GM19351 (cell line): ENCODE measurements around the gene TGM6.
"Not testable (repeated sequence)": the region's sequence is repeated elsewhere in the genome, so short reads cannot be mapped to it uniquely, and the experiment has no call there.

Source experiments
- ATAC-seq: cut with Tn5 transposase; IDR thresholded peaks from one replicate; pipeline ENCODE4 v1.9.1; 2021; ENCODE audit warnings: mild to moderate bottlenecking, moderate library complexity; ENCODE audit not compliant: unreplicated experiment

TGM6 gene

DNA sequence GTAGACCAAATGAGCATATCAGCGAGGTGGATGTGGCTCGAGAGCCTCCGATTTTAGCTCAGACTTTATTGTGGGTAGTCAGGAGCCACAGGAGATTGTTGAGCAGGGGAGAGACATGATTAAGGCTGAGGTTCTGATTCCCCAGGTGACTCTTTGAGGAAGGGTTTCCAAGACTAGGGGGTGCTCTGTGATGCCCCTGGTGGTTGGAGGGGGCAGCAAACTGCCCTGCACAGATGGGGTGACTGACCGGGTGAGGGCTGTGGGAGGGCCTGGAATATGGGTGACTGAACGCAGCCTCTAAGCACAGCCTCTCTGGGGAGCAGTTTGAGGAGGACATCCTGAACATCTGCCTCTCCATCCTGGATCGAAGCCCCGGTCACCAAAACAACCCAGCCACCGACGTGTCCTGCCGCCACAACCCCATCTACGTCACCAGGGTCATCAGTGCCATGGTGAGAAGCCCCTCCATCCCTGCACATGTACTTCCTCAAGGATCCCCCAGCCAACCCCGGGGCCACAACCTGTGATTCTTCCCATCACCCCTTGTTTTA lies 17.0 kb downstream of the TGM6 start:
- no peak for ATAC-seq

DNA sequence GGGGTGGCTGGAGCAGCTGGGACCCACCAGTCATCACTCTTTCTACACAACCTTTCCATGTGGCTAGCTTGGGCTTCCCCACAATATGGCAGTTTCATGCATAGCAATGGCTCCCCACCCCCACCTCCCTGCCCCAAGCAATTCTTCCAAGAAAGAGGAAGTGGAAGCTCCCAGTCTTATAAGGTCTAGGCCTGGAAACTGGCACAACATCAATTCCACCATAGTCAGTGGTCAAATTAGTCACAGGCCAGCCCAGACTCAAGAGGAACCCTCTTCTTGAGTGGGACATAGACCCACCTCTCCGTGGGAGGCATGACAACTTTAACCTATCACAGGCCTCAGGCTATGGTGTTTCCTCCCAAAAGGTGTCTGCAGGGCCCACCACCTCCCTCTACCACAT lies 17.7 kb downstream of the TGM6 start:
- no peak for ATAC-seq

DNA sequence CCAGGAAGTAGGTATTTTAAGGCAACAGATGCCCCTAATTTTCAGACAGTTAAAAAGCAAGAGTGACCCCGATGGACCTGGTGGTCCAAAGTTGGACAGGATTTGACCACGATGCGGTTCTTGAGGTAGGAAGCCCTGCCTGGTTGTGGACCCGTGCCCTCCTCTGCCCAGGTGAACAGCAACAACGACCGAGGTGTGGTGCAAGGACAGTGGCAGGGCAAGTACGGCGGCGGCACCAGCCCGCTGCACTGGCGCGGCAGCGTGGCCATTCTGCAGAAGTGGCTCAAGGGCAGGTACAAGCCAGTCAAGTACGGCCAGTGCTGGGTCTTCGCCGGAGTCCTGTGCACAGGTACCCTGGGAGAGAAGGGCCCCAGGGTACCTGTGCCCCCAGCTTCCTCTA lies 18.7 kb downstream of the TGM6 start:
- ATAC-seq = no peak

DNA sequence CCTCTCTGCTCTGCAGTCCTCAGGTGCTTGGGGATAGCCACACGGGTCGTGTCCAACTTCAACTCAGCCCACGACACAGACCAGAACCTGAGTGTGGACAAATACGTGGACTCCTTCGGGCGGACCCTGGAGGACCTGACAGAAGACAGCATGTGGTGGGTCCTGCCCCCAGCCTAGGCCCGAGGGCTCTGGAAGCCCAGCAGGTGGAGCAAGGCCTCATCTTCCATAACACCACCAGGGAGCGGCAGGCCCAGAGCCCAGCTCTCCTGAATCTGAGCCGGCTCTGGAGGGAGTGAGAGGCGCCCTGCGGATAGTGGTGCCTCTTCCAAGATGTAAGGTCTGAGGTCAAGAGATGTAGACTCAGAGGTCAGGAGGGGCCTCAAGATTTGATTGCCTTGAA lies 19.6 kb downstream of the TGM6 start:
- no peak for ATAC-seq

DNA sequence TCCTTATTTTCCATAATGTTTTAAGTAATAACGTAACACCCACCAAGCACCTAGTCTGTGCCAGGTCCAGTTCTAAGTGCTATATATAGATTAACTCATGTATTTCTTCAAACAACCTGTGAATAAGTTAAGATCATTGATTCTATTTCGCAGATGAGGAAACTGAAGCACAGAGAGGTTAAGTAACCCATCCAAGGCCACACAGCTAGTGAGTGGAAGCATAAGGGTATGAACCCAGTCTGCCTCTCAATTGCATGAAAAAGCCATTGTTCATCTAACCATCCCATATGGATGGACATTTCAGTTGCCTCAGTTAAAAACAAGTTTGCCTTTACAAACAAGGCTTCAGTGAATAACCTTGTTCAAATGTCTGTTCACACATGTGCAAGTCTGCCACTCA lies 20.8 kb downstream of the TGM6 start:
- no peak for ATAC-seq

DNA sequence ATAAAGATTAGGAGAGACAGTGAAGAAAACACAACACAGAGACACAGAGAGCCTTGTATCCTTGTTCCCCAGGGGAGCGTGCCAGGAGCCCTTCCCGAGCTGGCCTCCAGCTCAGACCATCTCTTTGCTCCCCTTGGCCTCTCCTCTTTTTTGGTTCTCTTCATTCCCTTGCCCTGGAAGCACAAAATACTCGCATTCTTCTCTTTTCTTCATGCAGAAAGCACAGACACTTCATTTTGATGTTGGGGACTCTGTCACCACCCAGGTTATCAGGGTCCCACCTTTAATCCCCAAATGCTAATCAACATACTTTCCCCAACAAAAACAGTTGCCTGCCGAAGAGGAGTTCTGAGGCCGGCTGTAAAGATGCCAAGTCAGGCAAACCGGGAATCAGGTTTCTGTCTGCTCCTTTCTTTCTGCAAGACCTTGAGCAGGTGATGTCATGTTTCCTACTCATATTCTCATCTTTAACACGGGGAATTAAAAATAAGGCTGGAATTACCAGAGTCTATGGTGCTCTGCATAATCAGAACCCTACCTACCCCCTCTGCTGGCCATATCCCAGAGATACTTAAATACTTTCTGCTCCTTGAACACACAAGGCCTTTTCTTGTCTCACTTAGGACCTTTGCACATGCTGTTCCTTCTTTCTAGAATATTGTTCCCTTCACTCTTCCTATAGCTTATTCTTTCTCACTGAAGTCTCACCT lies 21.7 kb downstream of the TGM6 start:
- ATAC-seq = no peak

DNA sequence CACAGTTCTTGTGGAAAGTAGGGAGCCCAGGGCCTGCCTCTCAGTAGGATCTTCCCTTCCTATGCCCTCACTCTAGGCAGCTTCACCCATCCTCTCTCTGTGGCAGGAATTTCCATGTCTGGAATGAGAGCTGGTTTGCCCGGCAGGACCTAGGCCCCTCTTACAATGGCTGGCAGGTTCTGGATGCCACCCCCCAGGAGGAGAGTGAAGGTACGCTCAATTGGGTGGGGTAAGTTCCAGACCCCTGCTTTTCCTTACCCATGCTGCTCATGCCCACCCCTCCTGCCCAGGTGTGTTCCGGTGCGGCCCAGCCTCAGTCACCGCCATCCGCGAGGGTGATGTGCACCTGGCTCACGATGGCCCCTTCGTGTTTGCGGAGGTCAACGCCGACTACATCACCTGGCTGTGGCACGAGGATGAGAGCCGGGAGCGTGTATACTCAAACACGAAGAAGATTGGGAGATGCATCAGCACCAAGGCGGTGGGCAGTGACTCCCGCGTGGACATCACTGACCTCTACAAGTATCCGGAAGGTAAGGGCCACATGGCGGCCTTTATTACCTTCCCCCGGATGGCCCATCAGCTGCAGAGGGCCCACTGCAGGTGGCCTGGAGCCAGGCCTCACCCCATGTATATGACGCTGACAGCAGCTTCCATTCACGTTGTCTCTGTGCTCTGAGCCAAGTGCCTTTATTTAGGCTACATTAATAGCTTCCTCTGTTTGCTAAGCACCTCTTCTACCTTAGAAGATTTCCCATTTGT lies 22.8 kb downstream of the TGM6 start:
- ATAC-seq = no peak

DNA sequence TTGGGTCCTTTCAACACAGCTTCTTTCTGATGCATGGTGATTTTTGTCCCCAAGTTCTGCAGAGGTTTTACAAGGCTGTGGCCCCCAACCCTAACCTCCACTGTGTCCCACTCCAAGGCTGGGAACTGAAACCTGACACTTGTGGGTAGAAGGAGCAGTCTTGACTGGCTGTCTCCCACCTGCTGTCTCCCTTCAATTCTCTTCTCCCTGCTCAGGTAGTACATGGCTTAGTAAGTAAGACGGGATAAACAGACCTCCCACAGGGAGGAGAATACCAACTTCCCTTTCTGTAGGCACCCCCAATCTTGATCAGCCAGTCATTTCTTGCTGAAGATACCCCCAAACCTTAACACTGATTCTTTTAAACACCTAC lies 25.0 kb downstream of the TGM6 start:
- no peak for ATAC-seq

DNA sequence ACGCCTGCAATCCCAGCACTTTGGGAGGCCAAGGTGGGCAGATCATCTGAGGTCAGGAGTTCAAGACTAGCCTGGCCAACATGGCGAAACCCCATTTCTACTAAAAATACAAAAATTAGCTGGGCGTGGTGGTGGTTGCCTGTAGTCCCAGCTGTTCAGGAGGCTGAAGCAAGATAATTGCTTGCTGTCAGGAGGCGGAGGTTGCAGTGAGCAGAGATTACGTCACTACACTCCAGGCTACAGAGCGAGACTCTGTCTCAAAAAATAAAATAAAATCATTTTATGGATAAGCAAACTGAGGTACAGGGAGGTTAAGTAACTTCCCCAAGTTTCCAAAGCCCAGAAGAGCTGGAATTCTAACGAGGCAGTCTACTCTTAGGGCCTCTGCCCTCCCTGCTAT lies 26.7 kb downstream of the TGM6 start:
- not testable (repeated sequence) for ATAC-seq

DNA sequence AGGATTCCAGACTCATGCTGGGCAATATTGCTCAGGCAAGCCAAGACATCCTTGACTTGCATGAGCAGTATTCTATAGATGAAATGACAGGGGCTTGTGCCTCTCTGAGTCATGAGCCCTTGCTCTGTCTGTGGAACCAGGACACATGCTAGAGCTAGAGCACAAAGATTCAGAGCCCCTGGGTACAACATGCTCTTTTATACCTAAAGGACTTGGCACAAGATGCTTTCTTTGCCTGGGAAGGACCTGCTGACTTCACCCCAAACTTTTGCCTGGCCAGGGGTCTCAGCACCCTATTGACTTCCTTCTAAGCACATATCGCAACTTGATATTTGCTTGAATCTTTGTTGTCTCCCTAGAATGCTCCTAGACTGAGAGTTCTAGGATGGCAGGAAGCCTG lies 27.4 kb downstream of the TGM6 start:
- no peak for ATAC-seq

DNA sequence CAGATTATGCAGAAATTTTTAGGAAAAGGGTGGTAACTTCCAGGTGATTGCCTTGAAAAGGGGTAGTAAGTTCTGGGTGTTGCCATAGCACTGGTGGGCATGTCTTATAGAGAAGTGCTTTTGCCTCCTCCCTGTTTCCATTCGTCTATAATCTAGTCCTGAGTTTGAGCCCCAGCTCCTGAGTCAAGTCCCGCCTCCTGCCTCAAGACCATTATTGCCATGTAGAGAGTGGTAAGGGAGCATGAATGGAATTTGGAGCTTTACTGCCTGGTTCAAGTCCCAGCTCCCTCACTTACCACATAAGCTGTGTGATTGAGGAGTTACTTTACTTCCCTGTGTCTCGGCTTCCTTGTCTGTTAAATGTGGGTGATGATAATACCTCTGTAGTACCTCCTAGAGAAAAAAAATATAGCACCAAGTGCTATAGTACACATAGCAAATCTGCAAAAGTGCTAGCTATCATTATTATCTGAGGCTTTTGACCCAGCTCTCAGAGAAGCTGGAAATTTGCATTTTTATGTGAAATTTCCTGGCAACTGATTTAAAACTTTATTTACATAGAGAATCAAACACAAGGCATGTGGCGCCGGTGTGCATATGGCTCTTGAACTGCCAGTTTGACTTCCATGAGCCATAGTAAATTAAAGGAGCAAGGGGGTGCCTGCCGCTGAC lies 36.0 kb downstream of the TGM6 start:
- no peak for ATAC-seq

DNA sequence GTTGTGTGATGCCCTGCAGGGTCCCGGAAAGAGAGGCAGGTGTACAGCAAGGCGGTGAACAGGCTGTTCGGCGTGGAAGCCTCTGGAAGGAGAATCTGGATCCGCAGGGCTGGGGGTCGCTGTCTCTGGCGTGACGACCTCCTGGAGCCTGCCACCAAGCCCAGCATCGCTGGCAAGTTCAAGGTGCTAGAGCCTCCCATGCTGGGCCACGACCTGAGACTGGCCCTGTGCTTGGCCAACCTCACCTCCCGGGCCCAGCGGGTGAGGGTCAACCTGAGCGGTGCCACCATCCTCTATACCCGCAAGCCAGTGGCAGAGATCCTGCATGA lies 36.5 kb downstream of the TGM6 start:
- no peak for ATAC-seq

DNA sequence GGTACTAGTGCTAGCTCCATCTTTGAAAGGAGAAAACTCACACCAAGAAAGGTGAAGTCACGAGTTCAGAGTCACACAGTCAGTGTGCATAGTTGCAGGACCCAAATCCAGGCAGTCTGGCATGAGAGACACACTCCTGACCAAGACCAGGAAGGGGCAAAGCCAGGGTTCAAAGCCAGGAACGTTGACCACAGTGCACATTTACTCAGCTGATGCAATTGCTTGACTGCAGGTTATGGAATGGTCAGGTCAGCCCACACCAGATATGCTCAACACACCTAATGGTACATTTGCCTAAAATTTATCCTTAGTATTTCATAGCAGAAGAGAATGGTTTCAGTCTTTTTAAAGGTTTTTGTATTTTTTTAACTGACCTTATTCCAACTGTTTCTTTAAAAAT lies 37.7 kb downstream of the TGM6 start:
- ATAC-seq = no peak

DNA sequence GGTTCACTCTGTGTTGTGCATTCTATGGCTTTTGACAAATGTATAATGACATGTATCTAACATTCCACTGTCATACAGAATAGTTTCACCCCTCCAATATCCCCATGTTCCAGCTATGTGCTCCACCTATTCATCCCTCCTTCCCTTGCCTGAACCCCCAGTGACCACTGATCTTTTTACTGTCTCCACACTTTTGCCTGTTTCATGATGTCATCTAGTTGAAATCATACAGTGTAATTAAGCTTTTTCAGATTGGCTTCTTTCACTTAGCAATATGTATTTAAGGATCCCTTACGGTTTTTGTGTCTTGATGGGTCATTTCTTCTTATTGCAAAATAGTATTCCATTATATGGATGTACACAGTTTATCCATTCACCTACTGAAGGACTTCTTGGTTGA lies 39.8 kb downstream of the TGM6 start:
- ATAC-seq = no peak

DNA sequence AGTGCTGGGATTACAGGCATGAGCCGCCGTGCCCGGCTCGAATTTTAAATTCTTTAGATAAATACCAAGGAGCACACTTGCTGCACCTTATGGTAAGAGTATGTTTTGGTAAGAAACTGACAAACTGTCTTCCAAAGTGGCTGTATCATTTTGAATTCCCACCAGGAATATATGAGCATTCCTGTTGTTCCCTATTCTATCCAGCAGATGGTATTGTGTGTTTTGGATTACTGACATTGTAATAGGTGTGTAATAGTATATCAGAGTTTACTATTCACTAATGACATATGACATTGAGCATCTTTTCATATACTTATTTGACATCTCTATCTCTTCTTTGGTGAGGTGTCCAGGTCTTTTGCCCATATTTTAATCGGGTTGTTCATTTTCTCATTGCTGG lies 40.5 kb downstream of the TGM6 start:
- ATAC-seq = no peak

DNA sequence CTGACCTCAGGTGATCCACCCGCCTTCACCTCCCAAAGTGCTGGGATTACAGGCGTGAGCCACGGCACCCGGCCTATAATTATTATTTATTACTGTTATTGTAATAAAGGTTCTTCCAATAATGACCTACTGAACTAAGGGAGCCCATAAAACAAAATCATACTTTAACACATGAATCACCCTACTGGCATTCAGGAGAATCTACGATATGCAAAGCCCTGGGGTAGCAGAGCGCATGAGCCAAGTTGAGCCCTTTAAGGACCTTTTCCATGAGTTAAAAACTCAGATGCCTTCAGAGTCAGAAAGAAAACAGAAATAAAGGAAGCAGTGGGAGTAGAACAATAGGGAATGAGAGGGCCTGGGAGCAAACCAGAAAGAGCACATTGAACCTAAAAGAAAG lies 48.4 kb downstream of the TGM6 start:
- ATAC-seq = no peak

DNA sequence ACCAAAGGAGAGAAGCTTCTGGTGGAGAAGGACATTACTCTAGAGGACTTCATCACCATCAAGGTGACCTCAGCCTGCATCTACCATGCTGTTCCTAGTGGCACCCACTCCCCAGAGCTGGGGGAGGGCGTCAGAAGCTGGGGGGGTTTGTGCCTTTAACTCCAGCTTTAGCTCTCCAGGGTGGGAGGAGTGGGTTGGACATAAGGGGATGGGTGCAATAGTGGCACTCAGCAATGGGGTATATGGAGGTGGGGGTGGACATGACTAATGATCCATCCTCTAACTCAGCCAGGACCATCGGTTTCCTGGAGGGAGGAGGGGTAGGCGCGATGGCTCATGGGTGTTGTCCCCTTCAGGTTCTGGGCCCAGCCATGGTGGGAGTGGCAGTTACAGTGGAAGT lies 49.8 kb downstream of the TGM6 start:
- ATAC-seq = no peak

DNA sequence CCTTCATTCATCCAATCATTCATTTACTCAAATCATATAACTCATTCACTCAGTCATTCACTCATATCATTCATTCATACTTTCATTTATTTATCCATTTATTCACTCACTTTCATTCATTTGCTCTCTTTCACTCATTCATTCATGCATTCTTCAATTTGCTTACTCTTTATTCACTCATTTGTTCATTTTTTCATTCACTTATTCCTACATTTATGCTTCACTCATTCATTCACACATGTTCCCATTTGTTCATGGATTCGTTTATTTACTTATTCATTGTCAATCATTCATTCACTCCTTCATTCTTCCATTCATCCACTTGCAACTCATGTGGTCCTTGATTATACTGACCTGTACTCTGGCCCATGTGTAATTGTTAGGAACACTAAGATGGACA lies 50.5 kb downstream of the TGM6 start:
- no peak for ATAC-seq

DNA sequence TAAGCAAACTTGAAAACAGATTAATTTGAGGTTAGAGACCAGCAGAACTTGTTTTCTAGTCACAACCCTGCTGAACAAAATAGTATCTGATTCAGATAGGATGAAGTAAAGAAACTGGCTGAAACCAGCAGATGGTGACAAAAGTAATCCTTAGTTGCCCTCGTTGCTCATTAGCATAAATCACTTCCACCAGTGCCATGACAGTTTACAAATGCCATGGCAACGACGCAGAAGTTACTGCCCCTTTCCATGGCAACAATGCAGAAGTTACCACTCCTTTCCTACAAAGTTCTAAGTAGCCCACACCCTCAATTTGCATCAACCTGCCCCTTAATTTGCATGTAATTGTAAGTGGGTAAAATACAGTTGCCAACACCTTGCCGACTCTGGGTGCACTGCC lies 66.1 kb downstream of the TGM6 start:
- no peak for ATAC-seq

DNA sequence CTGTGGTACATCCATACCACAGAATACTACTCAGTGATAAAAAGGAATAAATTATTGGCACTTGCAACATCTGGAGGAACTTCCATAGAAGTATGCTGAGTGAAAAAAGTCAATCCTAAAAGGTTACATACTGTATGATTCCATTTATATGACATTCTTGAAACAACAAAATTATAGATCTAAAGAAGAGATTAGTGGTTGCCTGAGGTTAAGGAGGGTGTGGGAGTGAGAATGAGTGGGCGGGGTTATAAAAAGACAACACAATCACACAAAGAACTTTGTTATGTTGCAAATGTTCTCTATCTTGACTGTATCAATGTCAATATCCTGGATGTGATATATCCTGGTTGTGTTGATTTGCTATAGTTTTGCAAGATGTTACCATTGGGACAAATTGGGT lies 68.7 kb downstream of the TGM6 start:
- no peak for ATAC-seq

DNA sequence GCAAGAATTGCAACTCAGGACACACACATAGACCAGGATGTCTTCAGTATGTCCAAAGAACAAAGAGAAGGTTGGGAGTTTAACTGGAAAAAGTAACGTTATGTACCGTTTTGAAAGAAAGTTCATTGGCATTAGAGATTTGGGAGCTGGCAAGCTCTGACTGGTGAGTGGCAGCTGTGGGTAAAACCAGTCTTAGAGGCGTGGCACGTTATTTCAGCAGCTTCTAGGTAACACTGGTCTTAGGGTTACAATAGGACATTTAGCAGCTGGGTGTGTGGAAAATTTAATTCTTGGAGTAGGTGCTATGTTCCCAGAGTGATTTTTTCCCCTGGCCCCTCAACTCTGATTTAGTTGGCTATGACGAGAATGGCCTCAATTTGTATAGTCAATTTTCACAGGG lies 70.7 kb downstream of the TGM6 start:
- ATAC-seq = no peak
